HepG2 (cell line): ENCODE data around the gene ALOX15. TPM values are rescaled to one million over a fixed set of nuclear protein-coding genes. Genes with fewer than 3 reads are reported as not detected.

Experiments used
- ATAC-seq: fragments of 200-7000 bp; cut with Tn5 transposase; 3 replicates; pipeline ENCODE4 v1.9.1; 2020; ENCODE audit warnings: mild to moderate bottlenecking, moderate library complexity
- BruUV-seq: library from RNA; stranded (reverse); fragments of 400-500 nt; replicated peaks from 2 replicates; lab custom pipeline; 2021; lab: Mats Ljungman, UMichigan
- CTCF ChIA-PET: fragments of 300-600 bp; formaldehyde crosslinking; extraction: SDS; loops from one replicate; lab custom pipeline; 2021; ENCODE audit warnings: low total read pairs, inconsistent platforms, low intra/inter-chr PET ratio; lab: Yijun Ruan, JAX
- POLR2A ChIA-PET: fragments of 350-600 bp; sonication (Branson Sonifier 250); formaldehyde crosslinking; loops from one replicate; lab custom pipeline; 2020; ENCODE audit warnings: antibody characterized with exemption, inconsistent platforms; lab: Yijun Ruan, JAX
- DNase-seq: peaks from one replicate; pipeline ENCODE4 v3.0.0-alpha.2; 2015; ENCODE audit warnings: low spot score
- FAIRE-seq: peaks from 3 replicates; lab custom pipeline; 2011; peaks lifted over from hg19 to GRCh38; lab: Jason Lieb, UNC
- H2AFZ ChIP-seq: one replicate; pipeline ENCODE4 v1.6.1; 2011; ENCODE audit warnings: low read length, inconsistent platforms
- H3K27ac ChIP-seq: fragments of 300-600 bp; 3 replicates; pipeline ENCODE4 v1.8.0; 2011; ENCODE audit warnings: mixed run types, mild to moderate bottlenecking, mixed read lengths, low read length, inconsistent platforms; ENCODE audit not compliant: insufficient read depth; ENCODE audit errors: extremely low read length
- H3K27me3 ChIP-seq, 2 experiments: fragments of 200-600 bp in 1 of 2; 2 replicates in 1 of 2; 3 replicates in 1 of 2; pipeline versions ENCODE4 v1.6.0 to v1.8.0; 2011; ENCODE audit warnings: low read length in 2 of 2, mild to moderate bottlenecking in 2 of 2, moderate library complexity in 2 of 2, inconsistent platforms in 1 of 2; ENCODE audit not compliant: insufficient read depth in 2 of 2, control insufficient read depth in 1 of 2
- H3K36me3 ChIP-seq, 2 experiments: fragments of 200-600 bp in 1 of 2; replicated peaks in 1 of 2; 2 replicates in 1 of 2; 3 replicates in 1 of 2; pipeline versions ENCODE4 v1.5.1 to v1.8.0; 2011; ENCODE audit warnings: low read length in 2 of 2, inconsistent platforms in 1 of 2; ENCODE audit not compliant: insufficient read depth in 2 of 2, control insufficient read depth in 1 of 2
- H3K4me1 ChIP-seq: 2 replicates; pipeline ENCODE4 v1.5.1; 2012; ENCODE audit warnings: low read length, inconsistent platforms; ENCODE audit not compliant: insufficient read depth
- H3K4me2 ChIP-seq: 2 replicates; pipeline ENCODE4 v1.6.0; 2011; ENCODE audit warnings: low read depth, low read length, inconsistent platforms
- H3K4me3 ChIP-seq, 3 experiments: fragments of 200-600 bp in 1 of 3; sonication (generic), shearing (Covaris generic) in 1 of 3; replicated peaks in 1 of 3; 2 replicates each; pipeline ENCODE4 v1.5.1; 2011 to 2016; ENCODE audit warnings: low read length in 3 of 3, inconsistent platforms in 2 of 3, low read depth in 2 of 3, mild to moderate bottlenecking in 2 of 3, control low read depth in 1 of 3, mixed read lengths in 1 of 3; ENCODE audit not compliant: insufficient read depth in 1 of 3
- H3K79me2 ChIP-seq: one replicate; pipeline ENCODE4 v1.6.1; 2011; ENCODE audit warnings: low read length, inconsistent platforms; ENCODE audit not compliant: insufficient read depth
- H3K9ac ChIP-seq: 2 replicates; pipeline ENCODE4 v1.6.0; 2011; ENCODE audit warnings: mild to moderate bottlenecking, low read depth, low read length, inconsistent platforms; ENCODE audit not compliant: insufficient read depth
- H3K9me3 ChIP-seq: 2 replicates; pipeline ENCODE4 v1.5.1; 2012; ENCODE audit warnings: mild to moderate bottlenecking, low read length
- H4K20me1 ChIP-seq: 2 replicates; pipeline ENCODE4 v1.6.0; 2011; ENCODE audit warnings: inconsistent platforms, mild to moderate bottlenecking, low read length, moderate library complexity; ENCODE audit not compliant: insufficient read depth
- POLR2AphosphoS5 ChIP-seq: IDR thresholded peaks from 2 replicates; pipeline ENCODE4 v1.6.1; 2012; ENCODE audit warnings: low read depth, low read length
- POLR2G ChIP-seq: fragments of 200-400 bp; formaldehyde crosslinking; IDR thresholded peaks from 2 replicates; pipeline ENCODE4 v1.6.1; 2018; ENCODE audit warnings: mild to moderate bottlenecking, low read depth, low read length, moderate library complexity
- SP140L ChIP-seq: sonication (generic); formaldehyde crosslinking; IDR thresholded peaks from 2 replicates; pipeline ENCODE4 v1.4.0; 2020; ENCODE audit warnings: missing genetic modification reagents, borderline replicate concordance
- STAT5B ChIP-seq: sonication (generic); formaldehyde crosslinking; IDR thresholded peaks from 2 replicates; pipeline ENCODE4 v1.4.0; 2020; ENCODE audit warnings: missing genetic modification reagents
- TEF ChIP-seq: sonication (generic); formaldehyde crosslinking; IDR thresholded peaks from 2 replicates; pipeline ENCODE4 v1.5.0; 2020; ENCODE audit warnings: missing genetic modification reagents
- U2AF2 ChIP-seq: fragments of 200-400 bp; formaldehyde crosslinking; IDR thresholded peaks from 2 replicates; pipeline ENCODE4 v1.6.1; 2017; ENCODE audit warnings: low read depth, mild to moderate bottlenecking, low read length
- YEATS4 ChIP-seq: sonication (generic); formaldehyde crosslinking; IDR thresholded peaks from 2 replicates; pipeline ENCODE4 v1.4.0; 2020; ENCODE audit warnings: missing genetic modification reagents, borderline replicate concordance
- ZNF251 ChIP-seq: sonication (generic); formaldehyde crosslinking; IDR thresholded peaks from 2 replicates; pipeline ENCODE4 v1.9.0; 2021; ENCODE audit warnings: mild to moderate bottlenecking, missing genetic modification reagents
- ZNF33A ChIP-seq: sonication (generic); formaldehyde crosslinking; IDR thresholded peaks from 2 replicates; pipeline ENCODE4 v1.5.1; 2020; ENCODE audit warnings: missing genetic modification reagents, mild to moderate bottlenecking, moderate library complexity, borderline replicate concordance
- ZNF788 ChIP-seq: sonication (generic); formaldehyde crosslinking; IDR thresholded peaks from 2 replicates; pipeline ENCODE4 v1.5.0; 2020; ENCODE audit warnings: mild to moderate bottlenecking, missing genetic modification reagents, borderline replicate concordance
- ZSCAN22 ChIP-seq: sonication (generic); formaldehyde crosslinking; IDR thresholded peaks from 2 replicates; pipeline ENCODE4 v1.4.0; 2020; ENCODE audit warnings: mild to moderate bottlenecking, missing genetic modification reagents
- ZSCAN29 ChIP-seq: sonication (generic); formaldehyde crosslinking; conservative IDR thresholded peaks from 2 replicates; pipeline ENCODE4 v1.4.0; 2020; ENCODE audit warnings: mild to moderate bottlenecking, missing genetic modification reagents
- WGBS: methylation state at CpG from one replicate; pipeline ENCODE4 v1.1.6; 2017; ENCODE audit warnings: low lambda C conversion rate; 5-methylcytosine and 5-hydroxymethylcytosine counted together
- in situ Hi-C: cut with HindIII; loops from 2 replicates; pipeline ENCODE4 v1.10.0; 2017; ENCODE audit warnings: low pct_unique_long_range_greater_than_20kb; ENCODE audit not compliant: extremely low pct_ligation_motif_present
- intact Hi-C: fragments of 100-400 bp; cut with micrococcal nuclease; formaldehyde crosslinking; loops from one replicate; pipeline ENCODE4 v1.10.0; 2022; ENCODE audit not compliant: unreplicated experiment
- polyA plus RNA-seq, 8 experiments: library from polyadenylated mRNA; depleted of rRNA in 3 of 8; stranded (reverse) in 7 of 8; unstranded in 1 of 8; fragments of >200 nt; fragmentation: Illumina TruSeq in 4 of 8; extraction: Trizol in 4 of 8; gene quantifications; 2 replicates each; pipeline versions ENCODE4 v1.2.1 to v1.2.3, GENCODE V29; 2011 to 2016; ENCODE audit warnings: low read depth in 4 of 8, missing spikeins in 1 of 8, mixed read lengths in 1 of 8; ENCODE audit not compliant: insufficient read depth in 1 of 8
- total RNA-seq, 5 experiments: library from RNA; depleted of rRNA; stranded (reverse); fragments of >200 nt; fragmentation: Illumina TruSeq; extraction: Trizol; gene quantifications; 2 replicates each; pipeline ENCODE4 v1.2.3, GENCODE V29; 2016; ENCODE audit warnings: low read depth in 1 of 5

The ALOX15 gene
- total and polyA plus RNA-seq, 2 of the 13 experiments (the other 11 are each of a cell fraction or from before 2014, with no cell fraction given): 0.04 TPM; not detected in 1

- ChIA-PET CTCF (no interaction called here), POLR2A (no interaction called here)
- no peak for ATAC-seq
- H3K79me2 ChIP-seq: no peaks in the 10 kb centered on the region
- no peaks in the 10 kb centered on the region for H3K9me3 ChIP-seq
- H4K20me1 ChIP-seq: no peaks in the 10 kb centered on the region
- no peak overlapping the region for H3K9ac ChIP-seq
- no peak overlapping the region for H3K4me2 ChIP-seq
- H3K36me3 ChIP-seq: peaks cover 5% of the 10 kb centered on the region in 2 experiments; a peak in 4 of 5 replicates
- peaks cover 10% of the 10 kb centered on the region; the same call in 1 of the 2 replicates for H3K4me1 ChIP-seq
- 71% methylated on average over 5 of the region's 5 CpGs for WGBS
- no peak for DNase-seq
- no peak overlapping the region for H2AFZ ChIP-seq
- H3K27ac ChIP-seq: no peak overlapping the region
- in situ Hi-C loops (no loop called here), intact Hi-C loops (no loop called here)
- no TSS peak for BruUV-seq
- no peak for FAIRE-seq
- TF ChIP-seq ZNF251 (CRISPR knock-in tag) (no peak), ZSCAN29 (CRISPR knock-in tag) (no peak), YEATS4 (CRISPR knock-in tag) (no peak), U2AF2 (no peak), STAT5B (CRISPR knock-in tag) (no peak), SP140L (no peak), TEF (CRISPR knock-in tag) (no peak), POLR2AphosphoS5 (no peak)
- peaks cover 0 to 16% of the 10 kb centered on the region in 2 experiments; a peak in 2 of 5 replicates for H3K27me3 ChIP-seq
- no peak overlapping the region for H3K4me3 ChIP-seq
Measured at GRCh38 chr17:4666296-4666695, 24.8 kb upstream of the ALOX15 start.

- Histone ChIP-seq H3K36me3 (no peaks in the 10 kb centered on the region), H3K9ac (no peak overlapping the region), H3K9me3 (no peaks in the 10 kb centered on the region), H3K27me3 (peaks cover 0 to 16% of the 10 kb centered on the region in 2 experiments; a peak in 2 of 5 replicates), H4K20me1 (no peaks in the 10 kb centered on the region), H2AFZ (no peak overlapping the region), H3K4me1 (peaks cover 10% of the 10 kb centered on the region; the same call in 1 of the 2 replicates), H3K79me2 (no peaks in the 10 kb centered on the region), H3K27ac (no peak overlapping the region), H3K4me3 (no peak overlapping the region), H3K4me2 (no peak overlapping the region)
- FAIRE-seq (no peak), ATAC-seq (peak; percentile 84), DNase-seq (no peak)
- no peak for TF ChIP-seq ZNF33A (CRISPR knock-in tag)
- no peak for TF ChIP-seq ZSCAN22 (CRISPR knock-in tag)
- TF ChIP-seq POLR2G: 0 out of 2 replicates have a peak, but pooled peaks have one; percentile 10
- no peak for TF ChIP-seq ZNF788 (CRISPR knock-in tag)
- 6% methylated on average over 8 of the region's 9 CpGs for WGBS
- in situ Hi-C loops (no loop called here), intact Hi-C loops (no loop called here)
- POLR2A ChIA-PET: no interaction called here
- CTCF ChIA-PET: no interaction called here
- no TSS peak for BruUV-seq
Measured at GRCh38 chr17:4665027-4665426, 23.5 kb upstream of the ALOX15 start.
